CD4-positive, CD25-positive, alpha-beta regulatory T cell (primary cell): ENCODE data around the gene CFAP157. TPM values are rescaled to one million over a fixed set of nuclear protein-coding genes. Genes with fewer than 3 reads are reported as not detected.

Source experiments
- ATAC-seq, 2 donors: fragments of 150-1000 bp; cut with Tn5 transposase; one replicate each; pipeline ENCODE4 v1.10.0; 2021; ENCODE audit warnings: low read depth in 2 of 2, moderate number of reproducible peaks in 2 of 2, moderate library complexity in 1 of 2
- DNase-seq, 3 donors: peaks; one replicate each; pipeline versions ENCODE4 v3.0.0 to v3.0.0-alpha.2; 2012 to 2022; ENCODE audit warnings: mixed read lengths in 1 of 3
- H3K27ac ChIP-seq: one replicate; pipeline ENCODE4 v1.7.0; 2013; ENCODE audit warnings: mild to moderate bottlenecking, low read length; ENCODE audit not compliant: insufficient read depth, poor library complexity, severe bottlenecking
- H3K27me3 ChIP-seq: one replicate; pipeline ENCODE4 v1.7.0; 2013; ENCODE audit warnings: low read length; ENCODE audit not compliant: control insufficient read depth, insufficient read depth
- H3K36me3 ChIP-seq: one replicate; pipeline ENCODE4 v1.7.0; 2013; ENCODE audit warnings: mild to moderate bottlenecking, low read length, moderate library complexity; ENCODE audit not compliant: control insufficient read depth, insufficient read depth
- H3K4me1 ChIP-seq: 2 replicates; pipeline ENCODE4 v1.7.0; 2013; ENCODE audit warnings: mild to moderate bottlenecking, low read length; ENCODE audit not compliant: insufficient read depth, control insufficient read depth, poor library complexity, severe bottlenecking
- H3K4me3 ChIP-seq: one replicate; pipeline ENCODE4 v1.7.0; 2013; ENCODE audit warnings: low read depth, mild to moderate bottlenecking, low read length, moderate library complexity
- H3K9me3 ChIP-seq, 2 experiments: 1 replicate in 1 of 2; 2 replicates in 1 of 2; pipeline ENCODE4 v1.7.0; 2013; ENCODE audit warnings: low read length in 2 of 2, mild to moderate bottlenecking in 1 of 2, moderate library complexity in 1 of 2; ENCODE audit not compliant: control insufficient read depth in 2 of 2
- H3K27ac Mint-ChIP-seq, 3 donors: one replicate each; pipeline ENCODE4 v1.8.0; 2020 to 2022; ENCODE audit warnings: mild to moderate bottlenecking in 3 of 3, mixed read lengths in 3 of 3, moderate library complexity in 2 of 3
- H3K27me3 Mint-ChIP-seq: one replicate; pipeline ENCODE4 v1.8.0; 2022; ENCODE audit warnings: mild to moderate bottlenecking, mixed read lengths
- H3K36me3 Mint-ChIP-seq: one replicate; pipeline ENCODE4 v1.8.0; 2020; ENCODE audit warnings: mixed read lengths
- H3K4me1 Mint-ChIP-seq, 4 donors: one replicate each; pipeline ENCODE4 v1.8.0; 2020 to 2022; ENCODE audit warnings: mixed read lengths in 4 of 4, mild to moderate bottlenecking in 1 of 4
- H3K4me3 Mint-ChIP-seq, 4 donors: one replicate each; pipeline ENCODE4 v1.8.0; 2020 to 2022; ENCODE audit warnings: mild to moderate bottlenecking in 4 of 4, mixed read lengths in 4 of 4, moderate library complexity in 3 of 4
- H3K9me3 Mint-ChIP-seq, 7 donors: one replicate each; pipeline ENCODE4 v1.8.0; 2020 to 2022; ENCODE audit warnings: mixed read lengths in 7 of 7, mild to moderate bottlenecking in 3 of 7, moderate library complexity in 2 of 7
- polyA plus RNA-seq, 4 donors: library from polyadenylated mRNA; unstranded; fragments of 300-500 nt; fragmentation: Illumina TruSeq; gene quantifications; one replicate each; pipeline ENCODE4 v1.2.3, GENCODE V29; 2021
- total RNA-seq: library from RNA; stranded (reverse); gene quantifications from one replicate; pipeline ENCODE4 v1.2.3, GENCODE V29; 2022

The CFAP157 gene
- total and polyA plus RNA-seq, 5 donors from 2014 or later: 0.20 to 0.57 (median 0.26) TPM; not detected in 1

GRCh38 chr9:127762111-127762676 is 55.4 kb downstream of the CFAP157 start:
- Histone ChIP-seq H3K4me1 (peaks cover 28% of the 10 kb centered on the region), H3K27me3 (no peaks in the 10 kb centered on the region), H3K27ac (no peak overlapping the region), H3K9me3 (no peaks in the 10 kb centered on the region), H3K4me3 (no peak overlapping the region), H3K36me3 (peaks cover 39% of the 10 kb centered on the region)
- Mint-ChIP-seq H3K4me3 (no peak overlapping the region), H3K9me3 (no peaks in the 10 kb centered on the region), H3K4me1 (peaks cover 9 to 66% (median 39%) of the 10 kb centered on the region in 4 donors), H3K27ac (no peak overlapping the region), H3K27me3 (no peaks in the 10 kb centered on the region), H3K36me3 (peaks cover 36% of the 10 kb centered on the region)
- no peak for DNase-seq
- ATAC-seq: no peak

- Mint-ChIP-seq H3K9me3 (no peaks in the 10 kb centered on the region), H3K27ac (peak overlapping the region; percentile 62 to 88 (median 69)), H3K4me3 (peak overlapping the region in 1 of 4 donors; percentile 8), H3K27me3 (no peaks in the 10 kb centered on the region), H3K36me3 (peaks cover 33% of the 10 kb centered on the region), H3K4me1 (peaks cover 9 to 78% (median 49%) of the 10 kb centered on the region in 4 donors)
- no peaks in the 10 kb centered on the region for H3K9me3 ChIP-seq
- H3K27me3 ChIP-seq: no peaks in the 10 kb centered on the region
- H3K4me1 ChIP-seq: peaks cover 46% of the 10 kb centered on the region
- no peak overlapping the region for H3K4me3 ChIP-seq
- ATAC-seq (no peak), DNase-seq (peak in 1 of 3 donors; percentile 37)
- peak overlapping the region; percentile 25 for H3K27ac ChIP-seq
- H3K36me3 ChIP-seq: peaks cover 29% of the 10 kb centered on the region
These were observed 57.2 kb downstream of the CFAP157 start for GRCh38 chr9:127763918-127764384.

GRCh38 chr9:127765418-127765817 is 58.6 kb downstream of the CFAP157 start:
- Mint-ChIP-seq H3K36me3 (peaks cover 36% of the 10 kb centered on the region), H3K4me3 (peak overlapping the region in 2 of 4 donors; percentile 47 to 60), H3K27ac (peak overlapping the region in 2 of 3 donors; percentile 88 to 93), H3K9me3 (no peaks in the 10 kb centered on the region), H3K27me3 (no peaks in the 10 kb centered on the region), H3K4me1 (peaks cover 9 to 91% (median 57%) of the 10 kb centered on the region in 4 donors)
- Histone ChIP-seq H3K27me3 (no peaks in the 10 kb centered on the region), H3K4me3 (no peak overlapping the region), H3K27ac (no peak overlapping the region), H3K36me3 (peaks cover 23% of the 10 kb centered on the region), H3K4me1 (peaks cover 58% of the 10 kb centered on the region), H3K9me3 (no peaks in the 10 kb centered on the region)
- no peak for DNase-seq
- no peak for ATAC-seq

Other genes starting within 250 kb of the CFAP157 start
- gene STXBP1, start 94.7 kb upstream of the CFAP157 start, total RNA-seq: 1.3 TPM
- 1 to 10 TPM in 1 of 4 donors, under 1 TPM in 3; 0.07 to 1.3 (median 0.19) TPM for gene STXBP1, start 94.7 kb upstream of the CFAP157 start, polyA plus RNA-seq
- gene PTRH1, start 8.7 kb downstream of the CFAP157 start, total RNA-seq: 9.3 TPM
- gene PTRH1, start 8.7 kb downstream of the CFAP157 start, polyA plus RNA-seq: 10 to 100 TPM; 25.8 to 36.5 (median 28.1) TPM
- 1.7 TPM for gene TTC16, start 9.1 kb downstream of the CFAP157 start, total RNA-seq
- gene TTC16, start 9.1 kb downstream of the CFAP157 start, polyA plus RNA-seq: under 1 TPM in 2 of 4 donors, not detected in 2; 0.28 to 0.38 TPM
- gene TOR2A, start 28.3 kb downstream of the CFAP157 start, total RNA-seq: 11.9 TPM
- gene TOR2A, start 28.3 kb downstream of the CFAP157 start, polyA plus RNA-seq: 10 to 100 TPM; 20.1 to 30.2 (median 24.8) TPM
- gene SH2D3C, start 71.7 kb downstream of the CFAP157 start, total RNA-seq: 39.3 TPM
- gene SH2D3C, start 71.7 kb downstream of the CFAP157 start, polyA plus RNA-seq: 10 to 100 TPM; 17.7 to 30.5 (median 21.1) TPM
- 89.3 TPM for gene CDK9, start 79.0 kb downstream of the CFAP157 start, total RNA-seq
- gene CDK9, start 79.0 kb downstream of the CFAP157 start, polyA plus RNA-seq: 10 to 100 TPM; 43.3 to 67.4 (median 53.3) TPM
- gene FPGS, start 95.9 kb downstream of the CFAP157 start, total RNA-seq: 64.7 TPM
- gene FPGS, start 95.9 kb downstream of the CFAP157 start, polyA plus RNA-seq: 10 to 100 TPM; 40.1 to 50.6 (median 45.2) TPM
- gene ENG, start 147.7 kb downstream of the CFAP157 start, total RNA-seq: 3.6 TPM
- gene ENG, start 147.7 kb downstream of the CFAP157 start, polyA plus RNA-seq: 1 to 10 TPM in 3 of 4 donors, under 1 TPM in 1; 0.71 to 2.9 (median 1.9) TPM
- gene AK1, start 170.7 kb downstream of the CFAP157 start, total RNA-seq: 84.7 TPM
- under 1 TPM; 0.08 to 0.42 (median 0.25) TPM for gene AK1, start 170.7 kb downstream of the CFAP157 start, polyA plus RNA-seq
- gene ST6GALNAC6, start 192.6 kb downstream of the CFAP157 start, total RNA-seq: 136 TPM
- gene ST6GALNAC6, start 192.6 kb downstream of the CFAP157 start, polyA plus RNA-seq: 10 to 100 TPM; 43.7 to 50.5 (median 47.9) TPM
- 31.6 TPM for gene ST6GALNAC4, start 210.1 kb downstream of the CFAP157 start, total RNA-seq
- 10 to 100 TPM; 23.1 to 23.8 (median 23.7) TPM for gene ST6GALNAC4, start 210.1 kb downstream of the CFAP157 start, polyA plus RNA-seq
- gene PIP5KL1, start 223.8 kb downstream of the CFAP157 start, total RNA-seq: 3.3 TPM
- gene PIP5KL1, start 223.8 kb downstream of the CFAP157 start, polyA plus RNA-seq: 1 to 10 TPM in 1 of 4 donors, under 1 TPM in 2, not detected in 1; 0.22 to 1.1 (median 0.81) TPM
- gene DPM2, start 230.9 kb downstream of the CFAP157 start, total RNA-seq: 35.7 TPM
- gene DPM2, start 230.9 kb downstream of the CFAP157 start, polyA plus RNA-seq: 10 to 100 TPM; 27.5 to 30.6 (median 29.7) TPM